ENCODE results near the gene FAM9C. TPM values are rescaled to one million over a fixed set of nuclear protein-coding genes. Genes with fewer than 3 reads are reported as not detected.

FAM9C gene
- total RNA-seq, 4 donors from 2014 or later, result 0.11 TPM; not detected in 3

DNA sequence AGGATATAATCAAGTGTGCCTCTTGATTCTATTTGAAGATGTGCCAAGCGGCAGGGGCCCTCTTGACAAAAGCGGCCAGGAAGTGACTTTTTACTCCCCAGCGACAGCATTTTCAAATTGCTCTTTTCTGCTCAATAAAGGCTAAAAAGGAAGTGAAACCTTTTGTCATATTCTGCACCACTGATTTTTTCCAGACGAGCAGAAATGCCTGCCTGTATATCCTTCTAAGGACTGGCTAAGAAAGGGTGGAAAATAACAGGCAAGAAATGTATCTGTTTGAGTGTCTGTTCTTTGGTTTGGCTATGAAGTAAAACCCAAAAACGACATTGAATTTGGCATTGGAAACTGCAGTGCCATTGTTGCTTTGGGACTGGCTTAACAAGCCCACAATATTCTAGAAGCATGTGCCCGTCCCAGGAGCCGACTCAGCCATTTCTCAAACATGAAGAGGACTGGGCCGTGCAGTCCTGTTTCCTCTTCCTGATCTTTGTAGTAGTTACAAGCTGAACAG, 44.1 kb downstream of the FAM9C start:
- H3K4me3 ChIP-seq (replicated peaks in 1 of 3), result no peak overlapping the region
- H3K4me1 ChIP-seq, result peaks cover 0 to 3% of the 10 kb centered on the region in 2 donors
- H3K27ac ChIP-seq, result peak overlapping the region; percentile 59 to 74 (median 64)
- WGBS, 2 donors, result 9 to 11% methylated on average over 8 of the region's 8 CpGs
- DNase-seq, result peak; percentile 32 to 36
- intact Hi-C loops (cut with DNase I), result no loop called here
- H3K36me3 ChIP-seq, result no peaks in the 10 kb centered on the region
- no peaks in the 10 kb centered on the region for H3K9me3 ChIP-seq
- H3K27me3 ChIP-seq, result no peaks in the 10 kb centered on the region
- TF ChIP-seq POLR2A (IDR thresholded peaks at IDR 0.05), result no peak
- TF ChIP-seq, protein P1, sequence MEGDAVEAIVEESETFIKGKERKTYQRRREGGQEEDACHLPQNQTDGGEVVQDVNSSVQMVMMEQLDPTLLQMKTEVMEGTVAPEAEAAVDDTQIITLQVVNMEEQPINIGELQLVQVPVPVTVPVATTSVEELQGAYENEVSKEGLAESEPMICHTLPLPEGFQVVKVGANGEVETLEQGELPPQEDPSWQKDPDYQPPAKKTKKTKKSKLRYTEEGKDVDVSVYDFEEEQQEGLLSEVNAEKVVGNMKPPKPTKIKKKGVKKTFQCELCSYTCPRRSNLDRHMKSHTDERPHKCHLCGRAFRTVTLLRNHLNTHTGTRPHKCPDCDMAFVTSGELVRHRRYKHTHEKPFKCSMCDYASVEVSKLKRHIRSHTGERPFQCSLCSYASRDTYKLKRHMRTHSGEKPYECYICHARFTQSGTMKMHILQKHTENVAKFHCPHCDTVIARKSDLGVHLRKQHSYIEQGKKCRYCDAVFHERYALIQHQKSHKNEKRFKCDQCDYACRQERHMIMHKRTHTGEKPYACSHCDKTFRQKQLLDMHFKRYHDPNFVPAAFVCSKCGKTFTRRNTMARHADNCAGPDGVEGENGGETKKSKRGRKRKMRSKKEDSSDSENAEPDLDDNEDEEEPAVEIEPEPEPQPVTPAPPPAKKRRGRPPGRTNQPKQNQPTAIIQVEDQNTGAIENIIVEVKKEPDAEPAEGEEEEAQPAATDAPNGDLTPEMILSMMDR (IDR thresholded peaks at IDR 0.05), result no peak

DNA sequence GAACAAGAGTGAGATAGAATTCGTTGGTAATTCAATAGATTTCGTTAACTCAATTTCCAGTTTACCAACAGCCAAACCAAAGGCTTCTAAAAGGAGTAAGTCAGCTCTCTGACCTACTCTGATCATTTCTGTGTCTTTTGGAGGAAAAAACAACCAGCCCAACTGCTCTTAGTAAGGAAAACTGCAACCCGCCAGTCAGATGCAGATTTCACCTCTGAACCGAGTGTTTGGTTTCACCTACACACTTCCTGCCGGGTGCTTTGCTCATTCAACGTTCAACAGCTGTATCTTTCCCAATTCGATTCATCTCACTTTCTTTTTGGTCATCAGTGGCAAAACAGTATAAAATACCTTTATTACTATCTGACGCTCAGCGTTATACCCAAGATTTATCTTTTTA, 45.0 kb downstream of the FAM9C start:
- Histone ChIP-seq H3K4me3 (replicated peaks in 1 of 3) (no peak overlapping the region), H3K9me3 (no peaks in the 10 kb centered on the region), H3K4me1 (peaks cover 0 to 3% of the 10 kb centered on the region in 2 donors), H3K36me3 (no peaks in the 10 kb centered on the region), H3K27ac (peak overlapping the region in 1 of 3 donors; percentile 74), H3K27me3 (no peaks in the 10 kb centered on the region)
- TF ChIP-seq, protein P1 (IDR thresholded peaks at IDR 0.05), result no peak
- TF ChIP-seq POLR2A (IDR thresholded peaks at IDR 0.05), result no peak
- 63 to 79% methylated on average over 9 of the region's 9 CpGs for WGBS, 2 donors
- intact Hi-C loops (cut with DNase I), result no loop called here
- DNase-seq, result no peak

DNA sequence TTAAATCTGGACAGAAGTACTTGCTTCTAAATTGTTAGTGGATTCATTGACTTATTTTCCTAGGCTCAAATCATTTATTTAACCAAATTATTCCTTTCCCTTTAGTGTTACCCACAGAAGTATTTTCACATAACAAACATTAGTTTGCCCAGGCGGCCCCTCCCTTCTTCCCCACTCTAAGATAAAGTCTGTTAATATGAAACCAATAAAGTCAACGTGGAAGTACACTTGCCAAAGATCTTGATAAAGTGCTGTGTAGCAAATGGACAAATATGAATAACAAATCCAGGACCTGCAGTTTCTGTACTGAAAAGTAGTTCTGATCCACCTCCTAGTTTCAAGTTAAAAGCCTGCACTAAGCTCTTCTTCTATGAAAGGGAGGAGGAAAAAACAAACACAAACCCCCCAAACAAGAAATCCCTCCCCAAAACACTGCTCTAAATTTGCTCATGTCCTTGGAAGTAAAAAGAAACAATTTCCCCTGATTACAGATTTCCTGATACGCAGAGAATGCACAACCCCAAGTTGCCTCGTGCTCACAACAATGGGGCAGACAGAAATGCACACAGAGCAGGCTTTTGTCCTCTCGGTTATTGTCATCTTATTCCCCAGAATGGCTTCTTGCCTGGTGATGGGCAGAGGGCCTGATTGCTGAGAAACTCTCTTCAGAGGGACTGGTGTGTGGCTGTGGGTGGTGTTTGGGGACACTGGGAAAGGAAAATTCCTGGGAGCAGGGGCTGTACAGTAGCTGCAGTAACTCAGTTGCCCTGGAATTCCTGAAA, 46.3 kb downstream of the FAM9C start:
- Histone ChIP-seq H3K36me3 (no peaks in the 10 kb centered on the region), H3K9me3 (no peaks in the 10 kb centered on the region), H3K4me3 (replicated peaks in 1 of 3) (no peak overlapping the region), H3K4me1 (peaks cover 0 to 3% of the 10 kb centered on the region in 2 donors), H3K27me3 (no peaks in the 10 kb centered on the region), H3K27ac (peak overlapping the region in 1 of 3 donors; percentile 15)
- TF ChIP-seq, protein P1 (IDR thresholded peaks at IDR 0.05), result no peak
- no peak for TF ChIP-seq POLR2A (IDR thresholded peaks at IDR 0.05)
- WGBS, 2 donors, result 54 to 59% methylated on average over 5 of the region's 5 CpGs
- DNase-seq, result no peak
- intact Hi-C loops (cut with DNase I), result no loop called here

DNA sequence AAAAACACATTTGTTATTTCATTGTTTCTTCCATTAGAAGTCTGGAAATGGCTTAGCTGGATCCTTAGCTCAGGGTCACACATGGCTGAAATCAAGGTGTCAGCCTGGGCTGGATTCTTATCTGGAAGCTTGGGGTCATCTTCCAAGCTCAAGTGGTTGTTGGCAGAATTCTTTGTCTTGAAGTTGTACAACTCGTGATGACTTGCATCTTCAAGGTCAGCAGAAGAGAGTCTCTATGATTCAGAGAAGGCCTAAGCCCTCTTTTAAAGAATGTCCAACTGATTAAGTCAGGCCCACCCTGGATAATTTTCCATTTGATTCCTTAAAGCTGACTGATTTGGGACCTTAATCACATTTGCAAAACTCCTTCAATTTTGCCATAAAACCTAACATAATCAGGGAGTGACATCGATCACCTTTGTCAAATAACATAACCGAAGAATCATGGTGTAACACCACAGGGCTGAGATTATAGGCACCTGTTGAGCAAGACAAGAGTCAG, 47.4 kb downstream of the FAM9C start:
- no peaks in the 10 kb centered on the region for H3K36me3 ChIP-seq
- peaks cover 0 to 3% of the 10 kb centered on the region in 2 donors for H3K4me1 ChIP-seq
- no peaks in the 10 kb centered on the region for H3K27me3 ChIP-seq
- TF ChIP-seq, protein P1 (IDR thresholded peaks at IDR 0.05), result no peak
- TF ChIP-seq POLR2A (IDR thresholded peaks at IDR 0.05), result no peak
- WGBS, 2 donors, result 88 to 96% methylated on average over 3 of the region's 3 CpGs
- DNase-seq, result no peak
- intact Hi-C loops (cut with DNase I), result no loop called here
- H3K9me3 ChIP-seq, result no peaks in the 10 kb centered on the region
- H3K27ac ChIP-seq, result no peak overlapping the region
- no peak overlapping the region for H3K4me3 ChIP-seq (replicated peaks in 1 of 3)

DNA sequence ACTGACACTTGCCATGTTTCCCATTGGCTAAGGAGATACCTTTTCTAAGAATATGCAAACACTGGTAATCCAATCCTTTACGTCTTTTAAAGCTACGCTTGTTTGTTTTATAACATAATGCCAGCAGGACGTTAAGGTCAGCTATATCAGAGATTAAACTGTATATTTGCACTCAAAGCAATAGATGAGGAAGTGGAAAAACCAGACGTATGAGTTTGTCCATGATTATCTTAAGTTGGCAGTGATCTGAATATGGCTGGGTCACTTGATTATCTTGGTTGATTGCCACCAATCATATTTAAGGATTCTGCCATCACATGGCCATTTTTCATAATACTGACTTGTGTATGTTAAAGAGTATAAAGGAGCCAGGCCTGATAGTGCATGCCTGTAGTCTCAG, 50.1 kb downstream of the FAM9C start:
- H3K36me3 ChIP-seq, result no peaks in the 10 kb centered on the region
- 72 to 78% methylated on average over 4 of the region's 4 CpGs for WGBS, 2 donors
- no peak for DNase-seq
- no peak for TF ChIP-seq POLR2A (IDR thresholded peaks at IDR 0.05)
- TF ChIP-seq, protein P1 (IDR thresholded peaks at IDR 0.05), result no peak
- H3K4me3 ChIP-seq (replicated peaks in 1 of 3), result no peak overlapping the region
- peaks cover 0 to 9% of the 10 kb centered on the region in 2 donors for H3K4me1 ChIP-seq
- H3K27me3 ChIP-seq, result no peaks in the 10 kb centered on the region
- H3K9me3 ChIP-seq, result no peaks in the 10 kb centered on the region
- no peak overlapping the region for H3K27ac ChIP-seq
- intact Hi-C loops (cut with DNase I), result no loop called here
